Measurements from ENCODE around the gene LLGL2. TPM values are rescaled to one million over a fixed set of nuclear protein-coding genes. Genes with fewer than 3 reads are reported as not detected.

The LLGL2 gene
- total RNA-seq, 1 donor from 2014 or later = 2.0 TPM

DNA sequence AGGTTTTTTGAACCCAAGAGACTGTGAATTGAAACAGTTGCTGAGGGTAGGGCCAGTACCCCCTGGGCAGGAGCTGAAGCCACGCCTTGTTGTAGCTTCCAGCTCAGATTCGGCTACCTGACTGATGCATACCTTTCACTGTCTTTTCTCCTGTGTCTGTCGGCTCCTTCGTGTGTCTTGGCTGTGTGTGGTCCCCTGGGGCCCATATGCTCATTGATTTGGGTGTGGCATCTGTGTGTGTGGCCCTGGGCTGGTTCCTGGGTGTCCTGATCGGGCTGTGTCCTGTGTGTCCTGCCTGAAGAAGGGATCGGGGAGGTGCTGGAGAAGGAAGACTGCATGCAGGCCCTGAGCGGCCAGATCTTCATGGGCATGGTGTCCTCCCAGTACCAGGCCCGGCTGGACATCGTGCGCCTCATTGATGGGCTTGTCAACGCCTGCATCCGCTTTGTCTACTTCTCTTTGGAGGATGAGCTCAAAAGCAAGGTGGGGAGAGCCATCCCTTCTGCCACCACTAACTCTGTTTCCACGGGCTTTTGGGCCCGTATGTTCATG is 31.1 kb upstream of the LLGL2 start:
- Histone ChIP-seq H3K36me3 (peaks cover 82% of the 10 kb centered on the region), H3K27me3 (ENCODE audit: low read depth) (no peaks in the 10 kb centered on the region), H3K4me3 (no peak overlapping the region), H3K9me3 (replicated peaks) (no peaks in the 10 kb centered on the region), H3K4me1 (peaks cover 40% of the 10 kb centered on the region), H3K27ac (replicated peaks) (no peak overlapping the region)
- intact Hi-C loops (cut with micrococcal nuclease) = no loop called here
- no peak for DNase-seq
- TF ChIP-seq, protein P1, sequence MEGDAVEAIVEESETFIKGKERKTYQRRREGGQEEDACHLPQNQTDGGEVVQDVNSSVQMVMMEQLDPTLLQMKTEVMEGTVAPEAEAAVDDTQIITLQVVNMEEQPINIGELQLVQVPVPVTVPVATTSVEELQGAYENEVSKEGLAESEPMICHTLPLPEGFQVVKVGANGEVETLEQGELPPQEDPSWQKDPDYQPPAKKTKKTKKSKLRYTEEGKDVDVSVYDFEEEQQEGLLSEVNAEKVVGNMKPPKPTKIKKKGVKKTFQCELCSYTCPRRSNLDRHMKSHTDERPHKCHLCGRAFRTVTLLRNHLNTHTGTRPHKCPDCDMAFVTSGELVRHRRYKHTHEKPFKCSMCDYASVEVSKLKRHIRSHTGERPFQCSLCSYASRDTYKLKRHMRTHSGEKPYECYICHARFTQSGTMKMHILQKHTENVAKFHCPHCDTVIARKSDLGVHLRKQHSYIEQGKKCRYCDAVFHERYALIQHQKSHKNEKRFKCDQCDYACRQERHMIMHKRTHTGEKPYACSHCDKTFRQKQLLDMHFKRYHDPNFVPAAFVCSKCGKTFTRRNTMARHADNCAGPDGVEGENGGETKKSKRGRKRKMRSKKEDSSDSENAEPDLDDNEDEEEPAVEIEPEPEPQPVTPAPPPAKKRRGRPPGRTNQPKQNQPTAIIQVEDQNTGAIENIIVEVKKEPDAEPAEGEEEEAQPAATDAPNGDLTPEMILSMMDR (IDR thresholded peaks at IDR 0.05; ENCODE audit: borderline replicate concordance) = no peak

DNA sequence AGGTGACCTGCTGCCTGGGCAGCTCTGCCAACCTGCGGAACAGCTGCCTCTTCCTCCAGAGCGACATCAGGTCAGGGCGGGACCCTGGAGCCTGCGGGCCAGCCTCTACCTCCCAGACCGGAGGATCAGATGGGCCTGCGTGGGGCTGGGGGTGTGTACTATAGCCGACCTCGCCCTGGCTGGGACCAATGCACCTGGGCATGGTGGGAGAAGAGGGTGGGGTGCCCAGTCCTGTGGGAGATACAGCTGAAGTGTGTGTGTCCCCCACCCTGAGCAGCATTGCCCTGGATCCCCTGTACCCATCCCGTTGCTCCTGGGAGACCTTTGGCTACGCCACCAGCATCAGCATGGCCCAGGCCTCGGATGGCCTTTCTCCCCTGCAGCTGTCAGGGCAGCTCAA is 29.5 kb upstream of the LLGL2 start:
- H3K4me3 ChIP-seq = no peak overlapping the region
- intact Hi-C loops (cut with micrococcal nuclease) = no loop called here
- TF ChIP-seq, protein P1 (IDR thresholded peaks at IDR 0.05; ENCODE audit: borderline replicate concordance) = no peak
- no peak overlapping the region for H3K27ac ChIP-seq (replicated peaks)
- no peaks in the 10 kb centered on the region for H3K27me3 ChIP-seq (ENCODE audit: low read depth)
- peaks cover 40% of the 10 kb centered on the region for H3K4me1 ChIP-seq
- H3K9me3 ChIP-seq (replicated peaks) = no peaks in the 10 kb centered on the region
- DNase-seq = no peak
- peaks cover 96% of the 10 kb centered on the region for H3K36me3 ChIP-seq

DNA sequence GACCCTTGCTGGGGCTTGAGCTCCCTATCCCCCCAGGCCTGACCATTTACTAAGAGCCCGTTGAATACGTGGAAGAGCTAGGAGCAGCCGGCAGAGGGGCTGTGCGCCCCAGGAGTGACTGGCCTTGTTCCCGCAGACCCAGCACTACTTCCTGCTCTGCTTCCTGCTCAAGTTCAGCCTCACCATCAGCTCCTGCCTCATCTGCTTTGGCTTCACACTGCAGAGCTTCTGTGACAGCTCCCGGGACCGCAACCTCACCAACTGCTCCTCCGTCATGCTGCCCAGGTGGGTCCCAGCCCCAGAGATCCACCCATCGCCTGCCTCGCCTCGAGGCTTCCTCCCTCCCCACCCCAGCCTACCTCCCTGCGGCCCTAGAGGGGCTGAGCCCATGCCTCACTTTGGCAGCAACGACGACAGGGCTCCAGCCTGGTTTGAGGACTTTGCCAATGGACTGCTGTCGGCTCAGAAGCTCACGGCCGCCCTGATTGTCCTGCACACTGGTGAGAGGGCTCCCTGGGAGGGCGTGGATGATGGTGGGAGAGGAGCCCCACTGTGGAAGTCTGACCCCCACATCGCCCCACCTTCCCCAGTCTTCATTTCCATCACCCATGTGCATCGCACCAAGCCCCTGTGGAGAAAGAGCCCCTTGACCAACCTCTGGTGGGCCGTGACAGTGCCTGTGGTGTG is 27.3 kb upstream of the LLGL2 start:
- TF ChIP-seq, protein P1 (IDR thresholded peaks at IDR 0.05; ENCODE audit: borderline replicate concordance) = no peak
- no peaks in the 10 kb centered on the region for H3K27me3 ChIP-seq (ENCODE audit: low read depth)
- no peak for DNase-seq
- H3K4me3 ChIP-seq = no peak overlapping the region
- peaks cover 46% of the 10 kb centered on the region for H3K4me1 ChIP-seq
- intact Hi-C loops (cut with micrococcal nuclease) = no loop called here
- peaks cover 85% of the 10 kb centered on the region for H3K36me3 ChIP-seq
- no peaks in the 10 kb centered on the region for H3K9me3 ChIP-seq (replicated peaks)
- peak overlapping the region; percentile 70 for H3K27ac ChIP-seq (replicated peaks)

DNA sequence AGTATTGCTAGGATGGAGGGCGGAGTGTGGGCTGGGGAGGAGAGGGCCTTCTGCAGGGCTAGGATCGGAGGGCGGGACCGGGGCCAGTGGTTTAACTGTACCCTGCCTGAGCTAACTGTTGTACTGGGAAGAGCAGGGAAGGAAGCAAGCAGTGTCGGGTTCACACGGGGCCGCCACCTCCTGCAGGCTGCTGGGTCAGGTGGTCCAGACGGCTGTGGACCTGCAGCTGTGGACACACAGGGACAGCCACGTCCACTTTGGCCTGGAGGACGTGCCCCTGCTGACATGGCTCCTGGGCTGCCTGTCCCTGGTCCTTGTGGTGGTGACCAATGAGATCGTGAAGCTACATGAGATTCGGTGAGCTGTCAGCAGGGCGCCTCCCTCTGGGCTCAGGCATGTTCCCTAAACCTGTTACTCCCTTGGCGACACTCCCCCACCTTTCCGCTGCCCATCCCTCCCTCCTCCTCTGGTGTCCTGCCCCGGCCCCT is 26.7 kb upstream of the LLGL2 start:
- peak overlapping the region; percentile 70 for H3K27ac ChIP-seq (replicated peaks)
- H3K4me1 ChIP-seq = peaks cover 49% of the 10 kb centered on the region
- peaks cover 85% of the 10 kb centered on the region for H3K36me3 ChIP-seq
- H3K9me3 ChIP-seq (replicated peaks) = no peaks in the 10 kb centered on the region
- no peaks in the 10 kb centered on the region for H3K27me3 ChIP-seq (ENCODE audit: low read depth)
- H3K4me3 ChIP-seq = no peak overlapping the region
- no peak for DNase-seq
- intact Hi-C loops (cut with micrococcal nuclease) = no loop called here
- TF ChIP-seq, protein P1 (IDR thresholded peaks at IDR 0.05; ENCODE audit: borderline replicate concordance) = no peak

DNA sequence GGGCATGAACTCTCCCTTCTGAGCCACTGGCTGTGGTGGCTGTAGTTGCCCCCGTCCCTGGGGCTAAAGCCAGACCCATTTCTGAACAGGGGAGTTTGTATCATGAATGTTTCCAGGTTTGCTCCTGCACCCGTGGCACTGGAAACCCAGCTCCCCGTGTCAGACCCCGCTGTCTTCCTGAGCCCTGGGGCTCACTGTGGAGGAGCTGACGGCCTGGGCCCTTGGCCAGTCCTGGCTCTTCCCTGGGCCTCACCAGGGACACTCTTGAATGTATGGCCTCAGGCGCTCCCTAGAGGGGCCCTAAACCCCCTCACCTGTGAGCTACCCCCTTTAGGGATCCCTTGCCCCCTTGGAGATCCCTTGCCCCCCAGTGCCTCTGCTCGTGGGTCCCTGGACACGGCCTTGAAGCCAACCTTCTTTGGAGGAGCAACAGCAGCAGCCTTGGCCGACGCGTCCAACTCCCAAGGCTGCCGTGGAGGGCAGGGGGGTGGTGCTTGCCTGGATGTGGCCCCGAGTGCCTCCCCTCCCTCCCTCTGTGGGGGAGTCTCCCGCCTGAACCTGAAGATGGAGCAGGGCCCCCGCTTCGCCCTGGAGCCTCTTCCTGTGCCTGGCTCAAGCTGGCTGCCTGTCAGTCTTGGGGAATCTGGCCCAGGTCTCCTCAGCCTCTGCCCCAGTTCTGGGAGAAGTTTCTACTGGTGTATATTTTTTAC is 26.0 kb upstream of the LLGL2 start:
- H3K27me3 ChIP-seq (ENCODE audit: low read depth) = no peaks in the 10 kb centered on the region
- no peak for DNase-seq
- intact Hi-C loops (cut with micrococcal nuclease) = no loop called here
- no peaks in the 10 kb centered on the region for H3K9me3 ChIP-seq (replicated peaks)
- H3K27ac ChIP-seq (replicated peaks) = peak overlapping the region; percentile 70
- H3K36me3 ChIP-seq = peaks cover 85% of the 10 kb centered on the region
- TF ChIP-seq, protein P1 (IDR thresholded peaks at IDR 0.05; ENCODE audit: borderline replicate concordance) = no peak
- H3K4me3 ChIP-seq = no peak overlapping the region
- H3K4me1 ChIP-seq = peaks cover 54% of the 10 kb centered on the region

All from left ventricle myocardium inferior (tissue), 1 donor.